OCI-LY3 (cell line): ENCODE measurements around the gene RDX.

Experiments
- EZH2phosphoT487 ChIP-seq: fragments of 200-600 bp; shearing (Covaris generic); IDR thresholded peaks from 2 replicates; pipeline ENCODE4 v1.6.1; 2018; ENCODE audit warnings: antibody characterized with exemption, mixed run types, low read depth
- TF ChIP-seq, protein P1 (sequence below): fragments of 200-600, 300-600 bp; sonication (generic); IDR thresholded peaks from 2 replicates; pipeline ENCODE4 v1.5.1; 2014; ENCODE audit warnings: antibody characterized with exemption, low read length, low read depth

DNA sequence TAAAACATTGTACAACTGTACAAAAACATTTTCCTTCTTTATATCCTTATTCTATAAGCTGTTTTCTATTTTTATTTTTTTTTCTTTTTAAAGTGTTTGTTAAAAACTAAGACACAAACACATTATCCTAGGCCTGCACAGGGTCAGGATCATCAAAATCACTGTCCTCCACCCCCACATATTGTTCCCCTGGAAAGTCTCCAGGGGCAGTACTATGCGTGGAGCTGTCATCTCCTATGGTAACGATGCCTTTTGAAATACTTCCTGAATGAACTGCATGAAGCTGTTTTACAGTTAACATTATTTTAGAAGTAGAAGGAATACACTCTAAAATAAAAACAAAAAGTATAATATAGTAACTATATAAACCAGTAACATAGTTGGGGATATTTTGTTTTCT, 136.0 kb downstream of the RDX start:
- TF ChIP-seq, protein P1, sequence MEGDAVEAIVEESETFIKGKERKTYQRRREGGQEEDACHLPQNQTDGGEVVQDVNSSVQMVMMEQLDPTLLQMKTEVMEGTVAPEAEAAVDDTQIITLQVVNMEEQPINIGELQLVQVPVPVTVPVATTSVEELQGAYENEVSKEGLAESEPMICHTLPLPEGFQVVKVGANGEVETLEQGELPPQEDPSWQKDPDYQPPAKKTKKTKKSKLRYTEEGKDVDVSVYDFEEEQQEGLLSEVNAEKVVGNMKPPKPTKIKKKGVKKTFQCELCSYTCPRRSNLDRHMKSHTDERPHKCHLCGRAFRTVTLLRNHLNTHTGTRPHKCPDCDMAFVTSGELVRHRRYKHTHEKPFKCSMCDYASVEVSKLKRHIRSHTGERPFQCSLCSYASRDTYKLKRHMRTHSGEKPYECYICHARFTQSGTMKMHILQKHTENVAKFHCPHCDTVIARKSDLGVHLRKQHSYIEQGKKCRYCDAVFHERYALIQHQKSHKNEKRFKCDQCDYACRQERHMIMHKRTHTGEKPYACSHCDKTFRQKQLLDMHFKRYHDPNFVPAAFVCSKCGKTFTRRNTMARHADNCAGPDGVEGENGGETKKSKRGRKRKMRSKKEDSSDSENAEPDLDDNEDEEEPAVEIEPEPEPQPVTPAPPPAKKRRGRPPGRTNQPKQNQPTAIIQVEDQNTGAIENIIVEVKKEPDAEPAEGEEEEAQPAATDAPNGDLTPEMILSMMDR = no peak
- TF ChIP-seq EZH2phosphoT487 = no peak
